OCI-LY3 (cell line): Measurements from ENCODE around the gene FMOD.

Source experiments
- CTCF ChIP-seq: fragments of 200-600, 300-600 bp; sonication (generic); IDR thresholded peaks from 2 replicates; pipeline ENCODE4 v1.5.1; 2014; ENCODE audit warnings: antibody characterized with exemption, low read length, low read depth
- EZH2phosphoT487 ChIP-seq: fragments of 200-600 bp; shearing (Covaris generic); IDR thresholded peaks from 2 replicates; pipeline ENCODE4 v1.6.1; 2018; ENCODE audit warnings: antibody characterized with exemption, mixed run types, low read depth

- TF ChIP-seq CTCF (no peak), EZH2phosphoT487 (no peak)
Observed at GRCh38 chr1:203396595-203397194, 45.8 kb upstream of the FMOD start.
